ENCODE data around the gene SCNN1G. TPM values are rescaled to one million over a fixed set of nuclear protein-coding genes. Genes with fewer than 3 reads are reported as not detected.

Gene SCNN1G
- total and polyA plus RNA-seq, 4 donors: not detected

DNA sequence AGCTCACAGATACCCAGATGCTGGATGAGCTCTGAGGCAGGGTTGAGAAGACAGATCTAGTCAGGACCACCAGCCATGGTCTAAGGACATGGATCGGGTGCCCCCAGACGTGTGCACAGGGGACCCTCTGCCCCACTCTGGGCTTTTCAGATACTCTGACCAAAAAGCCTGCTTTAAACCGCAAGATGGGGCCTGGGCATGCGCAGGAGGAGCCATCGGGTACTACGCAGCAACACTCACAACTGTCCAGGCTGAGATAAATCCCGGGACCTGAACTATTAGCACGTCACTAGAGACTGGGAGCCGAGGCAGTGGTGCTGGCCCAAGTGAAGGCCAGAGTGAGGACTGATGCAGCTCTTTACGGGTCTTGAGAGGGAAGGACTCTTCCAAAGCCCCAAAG, 32.9 kb downstream of the SCNN1G start:
- H3K9ac ChIP-seq (ENCODE audit: low read depth in 1 of 2, low read length in 2 of 2): no peak overlapping the region
- WGBS: 84% methylated on average over 10 of the region's 10 CpGs
- TF ChIP-seq, protein P1, sequence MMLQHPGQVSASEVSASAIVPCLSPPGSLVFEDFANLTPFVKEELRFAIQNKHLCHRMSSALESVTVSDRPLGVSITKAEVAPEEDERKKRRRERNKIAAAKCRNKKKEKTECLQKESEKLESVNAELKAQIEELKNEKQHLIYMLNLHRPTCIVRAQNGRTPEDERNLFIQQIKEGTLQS (IDR thresholded peaks at IDR 0.05): no peak
- TF ChIP-seq, protein P2, sequence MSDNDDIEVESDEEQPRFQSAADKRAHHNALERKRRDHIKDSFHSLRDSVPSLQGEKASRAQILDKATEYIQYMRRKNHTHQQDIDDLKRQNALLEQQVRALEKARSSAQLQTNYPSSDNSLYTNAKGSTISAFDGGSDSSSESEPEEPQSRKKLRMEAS (IDR thresholded peaks at IDR 0.05): no peak
- TF ChIP-seq TAF1 (conservative IDR thresholded peaks at IDR 0.05) (no peak), RAD21 (IDR thresholded peaks at IDR 0.05) (no peak), HNF4A (conservative IDR thresholded peaks at IDR 0.05) (no peak), HNF4G (IDR thresholded peaks at IDR 0.05) (no peak), EGR1 (IDR thresholded peaks at IDR 0.05; ENCODE audit: low read depth in 2 of 2) (no peak), SP1 (IDR thresholded peaks at IDR 0.05) (no peak), RXRA (IDR thresholded peaks at IDR 0.05) (no peak), FOXA2 (IDR thresholded peaks at IDR 0.05) (no peak), YY1 (IDR thresholded peaks at IDR 0.05) (no peak), NR2F2 (IDR thresholded peaks at IDR 0.05) (no peak)
- TF ChIP-seq, protein P3, sequence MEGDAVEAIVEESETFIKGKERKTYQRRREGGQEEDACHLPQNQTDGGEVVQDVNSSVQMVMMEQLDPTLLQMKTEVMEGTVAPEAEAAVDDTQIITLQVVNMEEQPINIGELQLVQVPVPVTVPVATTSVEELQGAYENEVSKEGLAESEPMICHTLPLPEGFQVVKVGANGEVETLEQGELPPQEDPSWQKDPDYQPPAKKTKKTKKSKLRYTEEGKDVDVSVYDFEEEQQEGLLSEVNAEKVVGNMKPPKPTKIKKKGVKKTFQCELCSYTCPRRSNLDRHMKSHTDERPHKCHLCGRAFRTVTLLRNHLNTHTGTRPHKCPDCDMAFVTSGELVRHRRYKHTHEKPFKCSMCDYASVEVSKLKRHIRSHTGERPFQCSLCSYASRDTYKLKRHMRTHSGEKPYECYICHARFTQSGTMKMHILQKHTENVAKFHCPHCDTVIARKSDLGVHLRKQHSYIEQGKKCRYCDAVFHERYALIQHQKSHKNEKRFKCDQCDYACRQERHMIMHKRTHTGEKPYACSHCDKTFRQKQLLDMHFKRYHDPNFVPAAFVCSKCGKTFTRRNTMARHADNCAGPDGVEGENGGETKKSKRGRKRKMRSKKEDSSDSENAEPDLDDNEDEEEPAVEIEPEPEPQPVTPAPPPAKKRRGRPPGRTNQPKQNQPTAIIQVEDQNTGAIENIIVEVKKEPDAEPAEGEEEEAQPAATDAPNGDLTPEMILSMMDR (IDR thresholded peaks at IDR 0.05; ENCODE audit: low read depth, low read length, missing input control): no peak
- TF ChIP-seq, protein P4, sequence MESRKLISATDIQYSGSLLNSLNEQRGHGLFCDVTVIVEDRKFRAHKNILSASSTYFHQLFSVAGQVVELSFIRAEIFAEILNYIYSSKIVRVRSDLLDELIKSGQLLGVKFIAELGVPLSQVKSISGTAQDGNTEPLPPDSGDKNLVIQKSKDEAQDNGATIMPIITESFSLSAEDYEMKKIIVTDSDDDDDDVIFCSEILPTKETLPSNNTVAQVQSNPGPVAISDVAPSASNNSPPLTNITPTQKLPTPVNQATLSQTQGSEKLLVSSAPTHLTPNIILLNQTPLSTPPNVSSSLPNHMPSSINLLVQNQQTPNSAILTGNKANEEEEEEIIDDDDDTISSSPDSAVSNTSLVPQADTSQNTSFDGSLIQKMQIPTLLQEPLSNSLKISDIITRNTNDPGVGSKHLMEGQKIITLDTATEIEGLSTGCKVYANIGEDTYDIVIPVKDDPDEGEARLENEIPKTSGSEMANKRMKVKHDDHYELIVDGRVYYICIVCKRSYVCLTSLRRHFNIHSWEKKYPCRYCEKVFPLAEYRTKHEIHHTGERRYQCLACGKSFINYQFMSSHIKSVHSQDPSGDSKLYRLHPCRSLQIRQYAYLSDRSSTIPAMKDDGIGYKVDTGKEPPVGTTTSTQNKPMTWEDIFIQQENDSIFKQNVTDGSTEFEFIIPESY (IDR thresholded peaks at IDR 0.05): no peak
- TF ChIP-seq, protein P5, sequence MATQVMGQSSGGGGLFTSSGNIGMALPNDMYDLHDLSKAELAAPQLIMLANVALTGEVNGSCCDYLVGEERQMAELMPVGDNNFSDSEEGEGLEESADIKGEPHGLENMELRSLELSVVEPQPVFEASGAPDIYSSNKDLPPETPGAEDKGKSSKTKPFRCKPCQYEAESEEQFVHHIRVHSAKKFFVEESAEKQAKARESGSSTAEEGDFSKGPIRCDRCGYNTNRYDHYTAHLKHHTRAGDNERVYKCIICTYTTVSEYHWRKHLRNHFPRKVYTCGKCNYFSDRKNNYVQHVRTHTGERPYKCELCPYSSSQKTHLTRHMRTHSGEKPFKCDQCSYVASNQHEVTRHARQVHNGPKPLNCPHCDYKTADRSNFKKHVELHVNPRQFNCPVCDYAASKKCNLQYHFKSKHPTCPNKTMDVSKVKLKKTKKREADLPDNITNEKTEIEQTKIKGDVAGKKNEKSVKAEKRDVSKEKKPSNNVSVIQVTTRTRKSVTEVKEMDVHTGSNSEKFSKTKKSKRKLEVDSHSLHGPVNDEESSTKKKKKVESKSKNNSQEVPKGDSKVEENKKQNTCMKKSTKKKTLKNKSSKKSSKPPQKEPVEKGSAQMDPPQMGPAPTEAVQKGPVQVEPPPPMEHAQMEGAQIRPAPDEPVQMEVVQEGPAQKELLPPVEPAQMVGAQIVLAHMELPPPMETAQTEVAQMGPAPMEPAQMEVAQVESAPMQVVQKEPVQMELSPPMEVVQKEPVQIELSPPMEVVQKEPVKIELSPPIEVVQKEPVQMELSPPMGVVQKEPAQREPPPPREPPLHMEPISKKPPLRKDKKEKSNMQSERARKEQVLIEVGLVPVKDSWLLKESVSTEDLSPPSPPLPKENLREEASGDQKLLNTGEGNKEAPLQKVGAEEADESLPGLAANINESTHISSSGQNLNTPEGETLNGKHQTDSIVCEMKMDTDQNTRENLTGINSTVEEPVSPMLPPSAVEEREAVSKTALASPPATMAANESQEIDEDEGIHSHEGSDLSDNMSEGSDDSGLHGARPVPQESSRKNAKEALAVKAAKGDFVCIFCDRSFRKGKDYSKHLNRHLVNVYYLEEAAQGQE (IDR thresholded peaks at IDR 0.05): no peak
- H3K27me3 ChIP-seq (ENCODE audit: control insufficient read depth in 4 of 4, insufficient read depth in 4 of 4, low read length in 3 of 4): peaks cover 0 to 6% (median 0%) of the 10 kb centered on the region in 4 donors
- no peak overlapping the region for H3K27ac ChIP-seq (ENCODE audit: low read depth in 1 of 2, low read length in 2 of 2)
- no peak overlapping the region for H3K4me3 ChIP-seq (ENCODE audit: low read depth in 1 of 3, low read length in 3 of 3)
- no peak for DNase-seq (ENCODE audit: low spot score)
- H3K9me3 ChIP-seq (ENCODE audit: control insufficient read depth in 4 of 4, low read length in 3 of 4): no peaks in the 10 kb centered on the region
- H3K4me1 ChIP-seq (ENCODE audit: control insufficient read depth in 4 of 4, insufficient read depth in 4 of 4, low read length in 3 of 4): no peaks in the 10 kb centered on the region
- no peaks in the 10 kb centered on the region for H3K36me3 ChIP-seq (ENCODE audit: control insufficient read depth in 4 of 4, insufficient read depth in 3 of 4, low read depth in 1 of 4, low read length in 3 of 4)

DNA sequence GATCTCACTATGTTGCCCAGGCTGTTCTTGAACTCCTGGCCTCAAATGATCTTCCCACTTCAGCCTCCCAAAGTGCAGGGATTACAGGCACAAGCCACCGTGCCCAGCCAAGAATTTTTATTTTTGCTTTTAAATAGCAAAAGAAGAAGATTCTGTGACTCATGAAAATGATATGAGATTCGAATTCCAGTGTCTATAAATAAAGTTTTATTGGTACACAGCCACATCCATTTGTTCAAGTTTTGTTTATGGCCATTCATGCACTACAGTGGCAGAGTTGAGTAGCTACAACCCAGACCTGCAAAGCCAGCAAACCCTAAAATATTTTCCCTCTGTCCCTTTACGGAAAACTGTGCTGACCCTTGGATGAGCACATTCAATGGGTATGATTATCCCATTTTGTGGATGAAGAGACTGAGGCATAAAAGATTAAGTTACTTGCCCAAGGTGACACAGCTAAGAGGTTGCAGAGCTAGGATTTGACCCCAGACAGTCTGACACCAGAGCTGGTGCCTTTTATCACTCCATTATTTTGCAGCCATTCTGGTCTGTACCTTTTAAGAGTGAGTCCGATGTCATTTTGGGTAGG, 34.2 kb downstream of the SCNN1G start:
- H3K27me3 ChIP-seq (ENCODE audit: control insufficient read depth in 4 of 4, insufficient read depth in 4 of 4, low read length in 3 of 4): peaks cover 0 to 6% (median 0%) of the 10 kb centered on the region in 4 donors
- no peak for DNase-seq (ENCODE audit: low spot score)
- H3K36me3 ChIP-seq (ENCODE audit: control insufficient read depth in 4 of 4, insufficient read depth in 3 of 4, low read depth in 1 of 4, low read length in 3 of 4): no peaks in the 10 kb centered on the region
- TF ChIP-seq YY1 (IDR thresholded peaks at IDR 0.05): no peak
- no peak for TF ChIP-seq EGR1 (IDR thresholded peaks at IDR 0.05; ENCODE audit: low read depth in 2 of 2)
- TF ChIP-seq RXRA (IDR thresholded peaks at IDR 0.05): no peak
- no peak overlapping the region for H3K27ac ChIP-seq (ENCODE audit: low read depth in 1 of 2, low read length in 2 of 2)
- no peaks in the 10 kb centered on the region for H3K4me1 ChIP-seq (ENCODE audit: control insufficient read depth in 4 of 4, insufficient read depth in 4 of 4, low read length in 3 of 4)
- no peaks in the 10 kb centered on the region for H3K9me3 ChIP-seq (ENCODE audit: control insufficient read depth in 4 of 4, low read length in 3 of 4)
- H3K4me3 ChIP-seq (ENCODE audit: low read depth in 1 of 3, low read length in 3 of 3): no peak overlapping the region
- H3K9ac ChIP-seq (ENCODE audit: low read depth in 1 of 2, low read length in 2 of 2): no peak overlapping the region
- 79% methylated on average over 4 of the region's 4 CpGs for WGBS
